Brain pericyte (primary cell): ENCODE data around the gene PPP1R12A.
"Not testable (repeated sequence)": the region's sequence is repeated elsewhere in the genome, so short reads cannot be mapped to it uniquely, and the experiment has no call there.

ENCODE experiments used
- DNase-seq: peaks from one replicate; pipeline ENCODE4 v3.0.0-alpha.2; 2012; ENCODE audit warnings: low read depth, low spot score

The PPP1R12A gene

GRCh38 chr12:79935021-79935623 is at the start of gene PPP1R12A:
Gene PPP1R12A (minus strand): TSS chr12:79935097. CDS start chr12:79934931, 166 bp downstream.
- DNase-seq = peak; percentile 94

DNA sequence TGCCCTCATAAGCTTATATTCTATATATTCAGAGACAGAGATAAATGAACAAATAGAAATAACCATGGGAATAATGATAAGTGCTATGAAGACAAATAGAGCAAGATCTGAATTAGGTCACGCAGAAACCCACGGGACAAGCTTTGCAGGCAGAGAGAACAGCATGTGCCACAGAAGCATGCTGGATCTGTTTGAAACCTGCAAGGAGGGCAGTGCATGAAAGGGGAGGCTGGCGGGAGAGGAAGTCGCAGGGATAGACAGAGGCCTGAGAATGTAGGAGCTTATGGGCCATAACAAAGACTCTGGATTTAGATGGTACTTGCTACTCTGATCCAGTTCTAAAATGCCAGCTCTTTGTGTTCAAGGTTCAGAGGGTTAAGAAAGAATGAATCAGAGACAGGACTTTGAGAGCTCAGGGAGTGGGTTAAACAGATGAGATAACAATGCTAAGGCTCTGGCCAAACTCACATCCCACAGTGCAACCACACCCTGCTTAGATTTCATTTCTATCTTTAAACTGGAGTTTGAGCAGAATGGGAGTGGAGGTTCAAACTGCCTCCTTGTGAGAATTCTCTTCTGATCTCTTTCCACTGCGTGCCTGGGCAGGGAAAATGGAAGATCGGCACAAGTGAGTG is 49.2 kb upstream of the PPP1R12A start:
- no peak for DNase-seq

- DNase-seq = no peak
Measured at GRCh38 chr12:79983492-79983891, 48.6 kb upstream of the PPP1R12A start.

GRCh38 chr12:79982086-79983062 is 47.5 kb upstream of the PPP1R12A start:
- DNase-seq = no peak

DNA sequence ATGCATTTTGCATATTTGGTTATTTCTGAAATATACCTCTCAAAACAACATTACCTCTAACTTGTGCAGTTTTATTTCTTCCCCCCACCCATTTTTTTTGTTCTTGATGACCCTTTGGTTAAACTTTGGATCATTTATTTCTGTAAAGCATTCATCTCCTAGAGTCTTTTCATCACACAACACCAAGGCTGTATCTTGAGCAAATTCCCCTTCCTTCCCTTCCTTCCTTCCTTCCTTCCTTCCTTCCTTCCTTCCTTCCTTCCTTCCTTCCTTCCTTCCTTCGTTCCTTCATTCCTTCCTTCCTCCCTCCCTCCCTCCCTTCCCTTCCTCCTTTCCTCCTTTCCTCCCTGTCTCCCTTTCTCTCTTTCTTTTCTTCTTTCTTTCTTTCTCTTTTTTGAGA is 43.8 kb upstream of the PPP1R12A start:
- no peak for DNase-seq

GRCh38 chr12:79977856-79978460 is 43.1 kb upstream of the PPP1R12A start:
- DNase-seq = not testable (repeated sequence)

GRCh38 chr12:79975143-79975542 is 40.2 kb upstream of the PPP1R12A start:
- no peak for DNase-seq

DNA sequence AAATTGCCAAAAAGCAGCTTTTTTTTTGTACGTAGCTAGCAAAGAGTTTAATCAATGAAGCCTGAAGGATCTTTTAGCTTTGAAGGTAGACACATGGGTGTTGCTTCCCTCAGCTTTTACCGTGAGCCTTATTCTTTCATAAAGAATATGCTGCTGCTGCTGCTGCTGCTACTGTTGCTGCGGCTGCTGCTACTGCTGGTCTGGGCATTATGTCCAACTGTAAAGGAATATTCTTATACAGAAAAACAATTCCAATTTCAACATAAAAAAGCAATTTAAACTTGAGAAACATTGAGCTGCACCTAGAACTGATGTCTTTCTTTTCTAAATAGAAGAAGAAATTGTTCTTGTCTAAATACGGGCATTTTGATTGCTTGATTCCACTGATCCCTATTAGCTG is 38.9 kb upstream of the PPP1R12A start:
- no peak for DNase-seq

DNA sequence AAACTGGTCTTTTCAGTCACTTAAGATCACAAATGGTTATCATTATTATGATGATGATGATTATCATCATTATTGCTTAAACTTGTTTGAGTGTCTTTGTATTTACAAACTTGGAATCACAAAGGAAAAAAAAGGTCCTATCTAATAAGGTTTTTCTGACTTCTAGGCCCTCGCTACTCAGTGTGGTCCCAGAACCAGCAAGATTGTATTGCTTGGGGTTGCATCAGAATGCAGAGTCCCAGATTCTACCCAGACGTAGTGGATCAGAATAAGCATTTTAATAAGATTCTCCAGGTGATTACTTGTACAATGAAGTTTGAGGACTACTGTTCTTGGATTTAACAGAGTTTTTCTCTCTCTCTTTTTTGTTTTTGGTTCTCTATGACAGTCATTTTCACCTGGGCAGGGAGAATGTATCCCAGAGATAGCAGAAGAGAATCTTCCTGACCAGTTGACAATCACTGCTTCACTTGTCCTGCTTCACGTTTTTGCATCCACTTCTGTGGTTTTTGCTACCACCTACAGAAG is 29.3 kb upstream of the PPP1R12A start:
- DNase-seq = no peak

DNA sequence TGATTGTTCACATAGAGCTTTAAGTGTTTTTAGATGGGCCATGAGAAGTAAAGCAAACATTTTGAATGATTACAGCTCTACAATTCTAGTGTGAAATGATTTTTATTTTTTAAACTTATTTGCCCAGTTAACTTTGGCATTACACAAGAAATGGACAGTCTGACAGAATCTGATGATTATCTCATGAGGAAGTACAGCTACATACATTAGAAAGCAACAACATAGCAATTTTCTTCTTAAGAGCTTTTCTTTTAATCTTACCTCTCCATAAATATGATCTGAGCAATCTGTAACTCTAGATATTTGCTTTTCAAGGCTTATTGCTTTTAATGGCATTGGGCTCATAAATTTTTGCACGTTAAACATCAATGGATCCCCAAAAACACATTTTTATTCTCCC is 26.5 kb upstream of the PPP1R12A start:
- no peak for DNase-seq

DNA sequence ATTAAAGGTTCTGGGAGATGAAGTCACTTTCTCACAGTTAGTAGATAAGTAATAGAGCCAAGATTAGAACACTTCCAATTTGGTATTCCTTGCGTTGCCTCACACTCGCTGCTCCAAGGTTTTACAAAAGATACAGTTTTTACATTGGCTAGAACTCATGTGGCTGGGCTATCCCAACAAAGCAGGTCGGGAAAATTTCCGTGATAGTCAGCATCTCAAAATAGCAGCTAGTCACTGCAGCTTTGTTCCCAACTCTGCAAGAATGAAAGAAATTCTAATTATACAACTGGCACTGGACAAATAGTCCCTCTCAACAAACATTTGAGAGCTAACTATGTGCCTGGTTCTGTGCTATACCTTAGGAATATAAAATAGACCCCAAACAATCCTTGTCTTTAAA is 24.6 kb upstream of the PPP1R12A start:
- no peak for DNase-seq

DNA sequence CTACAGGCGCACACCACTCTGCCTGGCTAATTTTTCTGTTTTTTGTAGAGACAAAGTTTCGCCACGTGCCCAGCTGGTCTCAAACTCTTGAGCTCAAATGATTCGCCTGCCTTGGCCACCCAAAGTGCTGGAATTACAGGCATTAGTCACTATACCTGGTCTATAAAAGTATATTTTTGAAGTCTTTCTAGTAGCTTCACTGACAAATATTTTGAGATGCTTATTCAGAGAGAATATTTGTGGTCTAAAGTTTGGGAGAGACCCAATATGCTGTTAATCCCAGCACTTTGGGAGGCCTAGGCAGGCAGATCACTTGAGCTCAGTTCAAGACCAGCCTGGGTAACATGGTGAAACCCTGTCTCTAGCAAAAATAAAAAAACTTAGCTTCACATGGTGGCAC is 22.0 kb upstream of the PPP1R12A start:
- DNase-seq = no peak

- DNase-seq = no peak
Measured at GRCh38 chr12:79955561-79955960, 20.7 kb upstream of the PPP1R12A start.

DNA sequence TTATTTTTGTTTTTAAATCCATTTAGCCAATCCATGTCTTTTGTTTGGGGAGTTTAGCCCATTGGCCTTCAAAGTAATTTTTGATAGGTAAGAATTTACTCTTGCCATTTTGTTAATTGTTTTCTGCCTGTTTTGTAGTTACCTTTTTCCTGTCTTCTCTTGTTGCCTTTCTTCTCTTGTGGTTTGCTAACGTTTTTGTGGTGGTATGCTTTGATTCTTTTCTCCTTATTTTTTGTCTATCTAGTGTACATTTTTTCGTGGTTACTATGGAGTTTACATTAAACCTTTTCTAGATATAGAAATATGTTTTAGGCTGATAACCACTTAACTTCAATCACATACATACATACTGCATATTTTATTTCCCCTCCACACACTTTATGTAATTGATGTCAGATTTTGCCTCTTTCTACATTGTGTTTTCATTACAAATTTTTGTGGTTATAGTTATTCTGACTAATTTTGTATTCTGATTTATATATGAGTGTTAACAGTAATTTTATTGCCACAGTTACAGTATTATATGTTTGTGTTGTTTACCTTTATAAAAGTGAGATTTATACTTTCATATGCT is 19.2 kb upstream of the PPP1R12A start:
- DNase-seq = no peak

DNA sequence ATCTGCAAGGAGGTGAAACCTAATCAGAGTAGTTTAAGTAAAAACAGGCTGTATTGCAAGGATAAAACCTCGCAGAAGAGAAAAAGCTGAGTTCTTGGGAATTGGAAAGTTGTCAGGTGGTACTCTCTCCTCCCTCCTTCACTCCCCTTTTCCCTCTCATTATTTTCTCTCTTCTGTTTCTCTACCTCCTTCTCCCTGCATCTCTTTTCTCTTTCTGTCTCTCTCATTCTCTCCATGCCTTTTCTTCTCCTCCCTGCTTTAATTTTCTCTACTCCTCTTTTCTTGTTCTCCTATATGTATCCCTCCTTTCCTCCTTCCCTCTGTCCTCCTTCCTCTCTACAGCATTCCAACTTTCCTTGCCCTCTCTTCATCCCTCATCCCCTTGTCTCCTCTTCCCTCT is 14.2 kb upstream of the PPP1R12A start:
- no peak for DNase-seq

GRCh38 chr12:79945433-79945832 is 10.5 kb upstream of the PPP1R12A start:
- no peak for DNase-seq

GRCh38 chr12:79944565-79944964 is 9.7 kb upstream of the PPP1R12A start:
- no peak for DNase-seq

DNA sequence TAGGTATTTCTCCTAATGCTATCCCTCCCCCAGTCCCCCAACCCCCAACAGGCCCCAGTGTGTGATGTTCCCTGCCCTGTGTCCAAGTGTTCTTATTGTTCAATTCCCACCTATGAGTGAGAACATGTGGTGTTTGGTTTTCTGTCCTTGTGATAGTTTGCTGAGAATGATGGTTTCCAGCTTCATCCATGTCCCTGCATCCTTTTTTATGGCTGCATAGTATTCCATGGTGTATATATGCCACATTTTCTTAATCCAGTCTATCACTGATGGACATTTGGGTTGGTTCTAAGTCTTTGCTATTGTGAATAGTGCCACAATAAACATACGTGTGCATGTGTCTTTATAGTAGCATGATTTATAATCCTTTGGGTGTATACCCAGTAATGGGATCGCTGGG is 7.9 kb upstream of the PPP1R12A start:
- DNase-seq = not testable (repeated sequence)

- DNase-seq = no peak
Measured at GRCh38 chr12:79939728-79940310, 4.9 kb upstream of the PPP1R12A start.

DNA sequence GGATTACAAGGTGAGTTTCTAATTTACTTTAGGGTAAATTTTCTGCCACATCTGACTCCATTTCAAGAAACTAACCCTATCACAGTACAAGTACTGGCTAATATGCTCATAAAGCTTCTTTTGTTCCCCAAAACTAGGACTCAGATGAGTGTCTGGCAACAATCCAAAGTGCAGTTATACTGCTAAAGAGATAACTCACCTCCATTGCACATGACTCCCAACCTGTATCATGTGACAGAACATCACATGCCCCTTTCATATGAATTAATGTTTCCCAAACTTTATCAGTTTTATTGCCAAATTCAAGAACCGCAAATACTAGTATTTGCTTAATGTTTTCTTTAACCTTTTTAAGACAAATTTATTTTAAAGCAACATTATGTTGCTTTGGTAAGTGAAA is 3.9 kb upstream of the PPP1R12A start:
- no peak for DNase-seq

- DNase-seq = no peak
Measured at GRCh38 chr12:79936670-79937069, 1.8 kb upstream of the PPP1R12A start.
